D341Med (cell line): Measurements from ENCODE around the gene CFAP58.

ENCODE experiments used
- DNase-seq: peaks from one replicate; pipeline ENCODE4 v3.0.0; 2012; ENCODE audit warnings: low spot score

Gene CFAP58

DNA sequence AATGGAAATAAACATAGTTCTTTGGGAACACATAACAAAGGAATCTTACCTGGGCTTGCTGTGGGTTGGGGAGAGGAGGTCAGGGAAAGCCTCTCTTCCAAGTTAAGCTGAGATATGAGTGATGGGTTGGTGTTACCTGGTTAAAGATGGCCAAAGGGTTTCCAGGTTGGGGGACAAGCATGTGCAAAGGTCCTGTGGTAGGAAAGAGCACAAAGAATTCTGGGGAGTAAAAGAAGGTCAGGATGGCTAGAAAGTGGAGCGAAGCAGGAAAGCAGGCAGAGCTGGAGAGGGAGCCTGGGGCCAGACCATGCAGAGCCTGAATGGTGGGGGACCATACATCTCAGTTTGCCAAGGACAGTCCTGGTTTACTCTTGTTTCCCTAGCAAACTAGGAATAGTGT, 133.2 kb downstream of the CFAP58 start:
- no peak for DNase-seq

- DNase-seq: no peak
Observed at GRCh38 chr10:104487794-104488438, 134.3 kb downstream of the CFAP58 start.

DNA sequence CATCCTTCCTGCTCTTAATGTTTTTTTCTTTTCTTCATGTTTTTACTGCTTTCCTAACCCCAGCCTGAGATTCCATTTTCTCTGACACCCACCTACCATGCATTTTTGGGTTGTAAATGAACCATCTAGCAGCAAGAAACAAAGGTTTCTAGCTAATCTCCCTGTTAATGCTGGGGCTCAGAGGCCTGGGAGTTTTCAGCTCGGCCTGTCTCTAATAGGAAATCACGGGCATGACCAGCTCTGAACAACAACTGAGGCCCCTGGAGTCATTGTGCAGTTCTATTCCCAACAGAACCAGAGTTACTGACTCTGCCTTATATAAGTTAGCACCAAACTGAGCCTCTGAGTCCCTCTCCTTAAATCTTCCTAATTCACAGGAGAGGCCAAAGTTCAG, 134.8 kb downstream of the CFAP58 start:
- no peak for DNase-seq

GRCh38 chr10:104492329-104492940, 138.8 kb downstream of the CFAP58 start:
- DNase-seq: no peak

- DNase-seq: peak; percentile 58
Observed at GRCh38 chr10:104498347-104499081, 144.9 kb downstream of the CFAP58 start.

DNA sequence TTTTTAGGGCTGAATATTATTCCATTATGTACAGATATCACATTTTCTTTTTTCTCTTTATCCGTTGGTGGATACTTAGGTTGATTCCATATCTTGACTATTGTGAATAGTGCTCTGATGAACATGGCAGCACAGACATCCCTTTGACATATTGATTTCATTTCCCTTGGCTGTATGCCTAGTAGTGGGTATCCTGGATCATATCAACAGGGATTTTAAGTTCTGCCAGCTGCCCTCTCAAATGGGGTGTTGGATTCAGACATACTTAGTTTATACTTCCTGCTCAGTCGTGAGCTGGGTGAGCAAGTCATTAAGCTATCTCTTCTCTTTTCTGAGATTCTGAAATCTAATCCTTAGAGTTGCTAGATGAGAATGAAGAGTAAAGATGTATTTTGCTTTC, 147.8 kb downstream of the CFAP58 start:
- no peak for DNase-seq

GRCh38 chr10:104501864-104502579, 148.4 kb downstream of the CFAP58 start:
- DNase-seq: no peak

GRCh38 chr10:104502907-104503306, 149.3 kb downstream of the CFAP58 start:
- DNase-seq: no peak
